A549 (cell line): ENCODE measurements around the gene MXRA5.
"Not testable (repeated sequence)": the region's sequence is repeated elsewhere in the genome, so short reads cannot be mapped to it uniquely, and the experiment has no call there.

Experiments
- CHD2 ChIP-seq: fragments of 150-350 bp; IDR thresholded peaks from 2 replicates; pipeline ENCODE4 v1.6.1; 2014; ENCODE audit warnings: low read length; ENCODE audit not compliant: partially characterized antibody
- CTCF ChIP-seq: fragments of >200 bp; sonication (Bioruptor Twin); formaldehyde crosslinking; IDR thresholded peaks from 3 replicates; pipeline ENCODE4 v1.5.1; 2016
- EP300 ChIP-seq, 2 experiments: fragments of >200 bp; sonication (Bioruptor Twin); formaldehyde crosslinking; IDR thresholded peaks; 2 replicates in 1 of 2; 3 replicates in 1 of 2; pipeline ENCODE4 v1.6.1; 2016 to 2017
- HOXA7 ChIP-seq: fragments of 250-450 bp; sonication (Bioruptor Pico); IDR thresholded peaks from 2 replicates; pipeline ENCODE4 v1.5.0; 2020; ENCODE audit warnings: mild to moderate bottlenecking, moderate library complexity
- MAX ChIP-seq: IDR thresholded peaks from 2 replicates; pipeline ENCODE4 v1.6.1; 2012
- MAZ ChIP-seq: fragments of 150-350 bp; IDR thresholded peaks from 2 replicates; pipeline ENCODE4 v1.6.1; 2014; ENCODE audit warnings: antibody characterized with exemption, low read depth, low read length, borderline replicate concordance
- POLR2A ChIP-seq: IDR thresholded peaks from 2 replicates; pipeline ENCODE4 v1.6.1; 2012; ENCODE audit warnings: mild to moderate bottlenecking, low read length
- RAD21 ChIP-seq, 2 experiments: fragments of >200 bp in 1 of 2; sonication (Bioruptor Twin) in 1 of 2; formaldehyde crosslinking in 1 of 2; IDR thresholded peaks in 1 of 2; conservative IDR thresholded peaks in 1 of 2; 2 replicates in 1 of 2; 3 replicates in 1 of 2; pipeline ENCODE4 v1.6.1; 2012 to 2018; ENCODE audit warnings: inconsistent platforms in 1 of 2

GRCh38 chrX:3375878-3376508 is 29.5 kb upstream of the MXRA5 start:
- not testable (repeated sequence) for TF ChIP-seq EP300 (IDR thresholded peaks at IDR 0.05); CHD2; MAZ; HOXA7 (CRISPR knock-in tag); CTCF; RAD21 (conservative IDR thresholded peaks at IDR 0.05 in 1 of 2, IDR thresholded peaks at IDR 0.05 in 1 of 2); POLR2A; MAX
